HG02852 (cell line): ENCODE data around the gene CDK6.

Source experiments
- ATAC-seq: cut with Tn5 transposase; IDR thresholded peaks from one replicate; pipeline ENCODE4 v1.9.1; 2021; ENCODE audit warnings: mild to moderate bottlenecking, moderate library complexity; ENCODE audit not compliant: unreplicated experiment

Gene CDK6

GRCh38 chr7:92715963-92716362 is 120.4 kb downstream of the CDK6 start:
- ATAC-seq: no peak

- ATAC-seq: no peak
Measured at GRCh38 chr7:92714767-92715166, 121.6 kb downstream of the CDK6 start.

GRCh38 chr7:92714280-92714679 is 122.1 kb downstream of the CDK6 start:
- no peak for ATAC-seq

GRCh38 chr7:92709912-92710311 is 126.5 kb downstream of the CDK6 start:
- ATAC-seq: no peak

GRCh38 chr7:92709150-92709549 is 127.2 kb downstream of the CDK6 start:
- no peak for ATAC-seq

GRCh38 chr7:92708111-92709042 is 128.0 kb downstream of the CDK6 start:
- ATAC-seq: no peak

GRCh38 chr7:92707435-92707834 is 128.9 kb downstream of the CDK6 start:
- no peak for ATAC-seq

- ATAC-seq: no peak
Measured at GRCh38 chr7:92706563-92706962, 129.8 kb downstream of the CDK6 start.

GRCh38 chr7:92705831-92706230 is 130.5 kb downstream of the CDK6 start:
- no peak for ATAC-seq

GRCh38 chr7:92704858-92705257 is 131.5 kb downstream of the CDK6 start:
- ATAC-seq: no peak

- no peak for ATAC-seq
Measured at GRCh38 chr7:92702535-92702934, 133.8 kb downstream of the CDK6 start.

- no peak for ATAC-seq
Measured at GRCh38 chr7:92699966-92700514, 136.3 kb downstream of the CDK6 start.

GRCh38 chr7:92699560-92699959 is 136.8 kb downstream of the CDK6 start:
- ATAC-seq: no peak

- no peak for ATAC-seq
Measured at GRCh38 chr7:92698237-92698841, 138.0 kb downstream of the CDK6 start.

GRCh38 chr7:92697414-92697813 is 139.0 kb downstream of the CDK6 start:
- no peak for ATAC-seq

- no peak for ATAC-seq
Measured at GRCh38 chr7:92697012-92697411, 139.4 kb downstream of the CDK6 start.

GRCh38 chr7:92696584-92696983 is 139.8 kb downstream of the CDK6 start:
- ATAC-seq: no peak

- no peak for ATAC-seq
Measured at GRCh38 chr7:92695308-92696261, 140.8 kb downstream of the CDK6 start.

- ATAC-seq: no peak
Measured at GRCh38 chr7:92694211-92694610, 142.2 kb downstream of the CDK6 start.

GRCh38 chr7:92693519-92693918 is 142.9 kb downstream of the CDK6 start:
- no peak for ATAC-seq

- peak; percentile 88 for ATAC-seq
Measured at GRCh38 chr7:92691578-92691977, 144.8 kb downstream of the CDK6 start.
